Right lobe of liver (tissue), 4 donors: Measurements from ENCODE around the gene PATL1.

Experiments
- POLR2A ChIP-seq: fragments of 450-650 bp; IDR thresholded peaks from one replicate; pipeline ENCODE4 v1.6.1; 2017; ENCODE audit warnings: antibody characterized with exemption, mild to moderate bottlenecking
- TF ChIP-seq, protein P1 (sequence below), 4 donors: fragments of 200-600 bp in 3 of 4; fragments of 450-650 bp in 1 of 4; IDR thresholded peaks; one replicate each; pipeline versions ENCODE4 v1.5.1 to v1.8.0; 2016 to 2022; ENCODE audit warnings: antibody characterized with exemption in 4 of 4, mild to moderate bottlenecking in 2 of 4
- donor health status: DM: no; HTN: no; CAD: no.
- donor health status: DM: no; HTN: no; CAD: no.
- donor health status: DM: no; HTN: yes; CAD: no.

DNA sequence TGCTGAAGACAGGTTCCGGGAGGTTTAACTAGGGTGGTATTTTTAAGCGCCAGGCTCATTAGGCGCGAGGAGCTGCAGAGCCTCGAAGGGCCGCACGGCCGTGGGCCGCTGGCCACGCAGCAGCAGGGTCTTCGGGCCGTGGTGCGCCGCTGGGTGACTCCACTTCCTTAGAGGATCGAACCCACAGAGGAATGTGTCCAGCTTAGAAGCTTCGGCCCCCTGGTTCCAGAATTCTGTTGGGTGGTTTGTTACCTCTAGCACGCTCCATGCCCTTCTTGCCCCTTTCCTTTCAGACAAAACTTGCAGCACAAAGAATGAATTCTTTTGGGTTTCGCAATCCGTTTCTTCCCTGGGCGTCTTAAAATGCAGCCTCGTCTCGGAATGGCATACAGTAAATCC, 773 bp upstream of the PATL1 start:
- no peak for TF ChIP-seq POLR2A
- TF ChIP-seq, protein P1, sequence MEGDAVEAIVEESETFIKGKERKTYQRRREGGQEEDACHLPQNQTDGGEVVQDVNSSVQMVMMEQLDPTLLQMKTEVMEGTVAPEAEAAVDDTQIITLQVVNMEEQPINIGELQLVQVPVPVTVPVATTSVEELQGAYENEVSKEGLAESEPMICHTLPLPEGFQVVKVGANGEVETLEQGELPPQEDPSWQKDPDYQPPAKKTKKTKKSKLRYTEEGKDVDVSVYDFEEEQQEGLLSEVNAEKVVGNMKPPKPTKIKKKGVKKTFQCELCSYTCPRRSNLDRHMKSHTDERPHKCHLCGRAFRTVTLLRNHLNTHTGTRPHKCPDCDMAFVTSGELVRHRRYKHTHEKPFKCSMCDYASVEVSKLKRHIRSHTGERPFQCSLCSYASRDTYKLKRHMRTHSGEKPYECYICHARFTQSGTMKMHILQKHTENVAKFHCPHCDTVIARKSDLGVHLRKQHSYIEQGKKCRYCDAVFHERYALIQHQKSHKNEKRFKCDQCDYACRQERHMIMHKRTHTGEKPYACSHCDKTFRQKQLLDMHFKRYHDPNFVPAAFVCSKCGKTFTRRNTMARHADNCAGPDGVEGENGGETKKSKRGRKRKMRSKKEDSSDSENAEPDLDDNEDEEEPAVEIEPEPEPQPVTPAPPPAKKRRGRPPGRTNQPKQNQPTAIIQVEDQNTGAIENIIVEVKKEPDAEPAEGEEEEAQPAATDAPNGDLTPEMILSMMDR (IDR thresholded peaks at IDR 0.05) = no peak
